Measurements from ENCODE around the gene CD200R1. TPM values are rescaled to one million over a fixed set of nuclear protein-coding genes. Genes with fewer than 3 reads are reported as not detected.

The CD200R1 gene, protein sequence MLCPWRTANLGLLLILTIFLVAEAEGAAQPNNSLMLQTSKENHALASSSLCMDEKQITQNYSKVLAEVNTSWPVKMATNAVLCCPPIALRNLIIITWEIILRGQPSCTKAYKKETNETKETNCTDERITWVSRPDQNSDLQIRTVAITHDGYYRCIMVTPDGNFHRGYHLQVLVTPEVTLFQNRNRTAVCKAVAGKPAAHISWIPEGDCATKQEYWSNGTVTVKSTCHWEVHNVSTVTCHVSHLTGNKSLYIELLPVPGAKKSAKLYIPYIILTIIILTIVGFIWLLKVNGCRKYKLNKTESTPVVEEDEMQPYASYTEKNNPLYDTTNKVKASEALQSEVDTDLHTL
- 10 to 100 TPM in 1 of 3 donors, 1 to 10 TPM in 1, under 1 TPM in 1; 0.38 to 25.8 (median 1.7) TPM for total RNA-seq
- total RNA-seq (2013): 14.5 TPM

DNA sequence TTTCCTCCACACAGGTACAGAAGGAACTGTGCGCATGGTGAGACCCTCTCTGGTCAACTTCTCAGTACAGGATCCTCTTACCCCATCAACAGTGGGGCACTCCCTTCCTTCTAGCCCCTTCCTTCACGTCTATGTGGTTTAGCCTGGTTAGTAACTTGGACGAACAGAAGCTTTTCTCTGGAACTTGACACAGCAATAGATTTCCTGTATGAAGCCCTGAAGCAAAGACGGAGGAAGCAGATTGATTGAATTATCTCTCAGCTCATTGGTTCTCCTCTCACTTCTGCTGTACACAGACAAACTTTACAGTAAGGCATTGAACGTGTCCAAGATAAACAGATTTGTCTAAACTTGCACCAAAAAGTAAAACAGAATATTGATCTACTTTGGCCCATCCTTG lies at the start of gene CD200R1:
CD200R1 (minus strand) TSS at position 210 of the 400 bp plus-strand sequence. CDS start 246 bp downstream, outside the sequence.
- Histone ChIP-seq H3K27ac (ENCODE audit: low read length) (peak within 1 kb of the TSS; percentile 68), H3K4me1 (ENCODE audit: control insufficient read depth, insufficient read depth, low read length) (peaks cover 3% of the 10 kb centered on the region)
- TF ChIP-seq, protein P1, sequence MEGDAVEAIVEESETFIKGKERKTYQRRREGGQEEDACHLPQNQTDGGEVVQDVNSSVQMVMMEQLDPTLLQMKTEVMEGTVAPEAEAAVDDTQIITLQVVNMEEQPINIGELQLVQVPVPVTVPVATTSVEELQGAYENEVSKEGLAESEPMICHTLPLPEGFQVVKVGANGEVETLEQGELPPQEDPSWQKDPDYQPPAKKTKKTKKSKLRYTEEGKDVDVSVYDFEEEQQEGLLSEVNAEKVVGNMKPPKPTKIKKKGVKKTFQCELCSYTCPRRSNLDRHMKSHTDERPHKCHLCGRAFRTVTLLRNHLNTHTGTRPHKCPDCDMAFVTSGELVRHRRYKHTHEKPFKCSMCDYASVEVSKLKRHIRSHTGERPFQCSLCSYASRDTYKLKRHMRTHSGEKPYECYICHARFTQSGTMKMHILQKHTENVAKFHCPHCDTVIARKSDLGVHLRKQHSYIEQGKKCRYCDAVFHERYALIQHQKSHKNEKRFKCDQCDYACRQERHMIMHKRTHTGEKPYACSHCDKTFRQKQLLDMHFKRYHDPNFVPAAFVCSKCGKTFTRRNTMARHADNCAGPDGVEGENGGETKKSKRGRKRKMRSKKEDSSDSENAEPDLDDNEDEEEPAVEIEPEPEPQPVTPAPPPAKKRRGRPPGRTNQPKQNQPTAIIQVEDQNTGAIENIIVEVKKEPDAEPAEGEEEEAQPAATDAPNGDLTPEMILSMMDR (IDR thresholded peaks at IDR 0.05): no peak

DNA sequence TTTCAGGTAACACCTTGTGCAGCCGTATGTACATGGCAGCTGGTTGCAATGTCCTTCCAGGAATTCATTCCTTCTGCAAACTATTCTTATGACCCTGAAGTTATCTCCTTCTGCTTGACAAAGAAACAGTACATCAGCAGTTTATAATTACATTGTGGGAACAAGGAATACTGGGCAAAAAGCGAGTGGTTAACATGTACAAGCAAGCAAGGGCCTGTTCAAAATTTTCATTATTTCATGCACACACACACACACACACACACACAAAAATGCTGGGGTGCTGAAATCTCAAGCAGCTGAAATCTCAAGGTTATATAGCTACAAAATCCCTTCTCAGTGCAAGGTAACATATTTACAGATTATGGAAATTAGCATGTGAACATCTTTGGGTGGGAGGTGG lies 46.6 kb upstream of the CD200R1 start:
- Histone ChIP-seq H3K27me3 (ENCODE audit: control insufficient read depth, insufficient read depth, low read length) (no peaks in the 10 kb centered on the region), H3K4me3 (ENCODE audit: low read length) (no peak overlapping the region), H3K36me3 (ENCODE audit: control insufficient read depth, insufficient read depth, low read length) (peaks cover 6% of the 10 kb centered on the region), H3K9me3 (ENCODE audit: control insufficient read depth, insufficient read depth, low read length) (no peaks in the 10 kb centered on the region), H3K4me1 (ENCODE audit: control insufficient read depth, insufficient read depth, low read length) (peaks cover 10% of the 10 kb centered on the region), H3K27ac (ENCODE audit: low read length) (no peak overlapping the region)
- ATAC-seq (no peak), DNase-seq (no peak)
- H3K4me3 Mint-ChIP-seq: no peak overlapping the region
- peak overlapping the region; percentile 89 to 92 for H3K27ac Mint-ChIP-seq
- H3K36me3 Mint-ChIP-seq: no peaks in the 10 kb centered on the region
- intact Hi-C loops (cut with micrococcal nuclease): no loop called here
- 95% methylated on average over 2 of the region's 2 CpGs for WGBS (ENCODE audit: insufficient coverage)
- no peaks in the 10 kb centered on the region for H3K9me3 Mint-ChIP-seq
- peaks cover 31 to 33% of the 10 kb centered on the region in 2 donors for H3K4me1 Mint-ChIP-seq
- H3K27me3 Mint-ChIP-seq (ENCODE audit: low read depth in 2 of 2): no peaks in the 10 kb centered on the region
- TF ChIP-seq, protein P1 (IDR thresholded peaks at IDR 0.05): no peak

More for the DNA sequence above, at the start of gene CD200R1:
- Mint-ChIP-seq H3K27ac (peak within 1 kb of the TSS in 1 of 2 donors; percentile 32), H3K27me3 (ENCODE audit: low read depth in 2 of 2) (peaks cover 0 to 3% of the 10 kb centered on the region in 2 donors), H3K36me3 (no peaks in the 10 kb centered on the region), H3K9me3 (no peaks in the 10 kb centered on the region), H3K4me3 (peak within 1 kb of the TSS; percentile 58), H3K4me1 (peaks cover 3 to 12% of the 10 kb centered on the region in 2 donors)
- WGBS (ENCODE audit: insufficient coverage): 15% methylated on average over 5 of the region's 5 CpGs
- Histone ChIP-seq H3K9me3 (ENCODE audit: control insufficient read depth, insufficient read depth, low read length) (no peaks in the 10 kb centered on the region), H3K27me3 (ENCODE audit: control insufficient read depth, insufficient read depth, low read length) (no peaks in the 10 kb centered on the region), H3K36me3 (ENCODE audit: control insufficient read depth, insufficient read depth, low read length) (no peaks in the 10 kb centered on the region), H3K4me3 (ENCODE audit: low read length) (peak within 1 kb of the TSS; percentile 38)
- ATAC-seq (peak in 1 of 3 donors; percentile 52), DNase-seq (peak in 1 of 2 donors; percentile 59)
- intact Hi-C loops (cut with micrococcal nuclease): no loop called here

DNA sequence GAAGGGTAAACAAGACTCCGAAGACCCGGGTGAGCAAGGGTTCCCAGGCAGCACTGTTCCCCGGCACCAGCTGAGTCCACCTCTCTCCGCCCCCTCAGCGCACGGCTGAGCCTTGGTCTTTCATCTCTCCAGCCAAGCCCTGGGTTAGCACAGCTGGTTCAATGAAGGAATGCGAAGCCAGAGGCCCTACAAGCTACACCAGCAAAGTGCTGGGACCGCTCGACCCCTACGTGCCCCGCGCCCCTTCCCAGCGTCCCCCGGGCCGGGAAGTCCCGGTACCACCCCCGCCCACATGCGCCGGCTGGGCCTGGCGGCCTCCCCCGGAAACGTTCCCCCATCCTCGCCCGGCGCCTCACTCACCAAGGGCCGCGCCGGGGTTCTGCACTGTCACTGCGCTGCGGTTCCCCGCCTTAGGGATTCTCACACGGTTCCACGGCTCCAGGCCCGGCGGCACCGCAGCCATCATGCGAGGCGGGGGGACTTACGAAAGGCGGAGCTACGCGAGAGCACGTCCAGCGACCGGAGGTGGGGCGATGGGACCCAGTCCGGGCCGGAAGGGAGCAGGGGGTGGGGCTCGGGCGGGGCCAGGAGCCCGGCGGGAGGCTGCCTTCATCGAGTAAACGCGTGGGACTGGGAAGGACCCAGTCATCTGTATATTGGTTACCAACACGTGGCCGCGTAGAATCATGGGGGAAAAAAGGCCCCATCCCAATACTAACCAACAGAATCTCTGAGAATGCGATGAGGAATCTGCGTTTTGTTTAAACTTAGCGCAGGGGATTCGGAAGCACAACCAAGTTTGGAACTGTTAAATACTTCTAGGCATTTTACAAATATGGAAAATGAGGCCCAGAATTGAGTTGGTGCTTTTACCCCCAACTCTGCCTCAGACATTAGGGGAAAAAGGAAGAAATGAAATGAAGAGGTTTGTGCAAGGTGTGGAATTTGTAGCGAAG lies 44.6 kb upstream of the CD200R1 start:
- TF ChIP-seq, protein P1 (IDR thresholded peaks at IDR 0.05): no peak
- DNase-seq: peak; percentile 85 to 92
- H3K9me3 Mint-ChIP-seq: no peaks in the 10 kb centered on the region
- H3K4me3 Mint-ChIP-seq: peak overlapping the region; percentile 94
- Histone ChIP-seq H3K27me3 (ENCODE audit: control insufficient read depth, insufficient read depth, low read length) (no peaks in the 10 kb centered on the region), H3K27ac (ENCODE audit: low read length) (peak overlapping the region; percentile 94), H3K4me3 (ENCODE audit: low read length) (peak overlapping the region; percentile 75), H3K4me1 (ENCODE audit: control insufficient read depth, insufficient read depth, low read length) (peaks cover 10% of the 10 kb centered on the region), H3K36me3 (ENCODE audit: control insufficient read depth, insufficient read depth, low read length) (peaks cover 21% of the 10 kb centered on the region), H3K9me3 (ENCODE audit: control insufficient read depth, insufficient read depth, low read length) (no peaks in the 10 kb centered on the region)
- no peaks in the 10 kb centered on the region for H3K27me3 Mint-ChIP-seq (ENCODE audit: low read depth in 2 of 2)
- peak; percentile 91 to 97 (median 92) for ATAC-seq
- peak overlapping the region; percentile 89 to 92 for H3K27ac Mint-ChIP-seq
- WGBS (ENCODE audit: insufficient coverage): 2% methylated on average over 63 of the region's 63 CpGs
- H3K4me1 Mint-ChIP-seq: peaks cover 31 to 39% of the 10 kb centered on the region in 2 donors
- H3K36me3 Mint-ChIP-seq: no peaks in the 10 kb centered on the region
- intact Hi-C loops (cut with micrococcal nuclease): loop anchor here (1.0 kb wide), 1 partner anchor 28 kb away; no protein-coding TSS in a partner anchor
